Retinal pigment epithelial cell (primary cell): ENCODE data around the gene POLD4.

Experiments used
- DNase-seq: peaks from one replicate; pipeline ENCODE4 v3.0.0-alpha.2; 2010; ENCODE audit warnings: low read depth
- H3K4me3 ChIP-seq: 2 replicates; pipeline ENCODE4 v1.5.1; 2011; ENCODE audit warnings: mild to moderate bottlenecking, low read length, control low read depth, moderate library complexity
- TF ChIP-seq, protein P1 (sequence below): conservative IDR thresholded peaks from 2 replicates; pipeline ENCODE4 v1.5.1; 2011; ENCODE audit warnings: low read depth, low read length, control low read depth, inconsistent platforms

POLD4 gene

GRCh38 chr11:67397986-67398660 is 44.8 kb upstream of the POLD4 start:
- TF ChIP-seq, protein P1, sequence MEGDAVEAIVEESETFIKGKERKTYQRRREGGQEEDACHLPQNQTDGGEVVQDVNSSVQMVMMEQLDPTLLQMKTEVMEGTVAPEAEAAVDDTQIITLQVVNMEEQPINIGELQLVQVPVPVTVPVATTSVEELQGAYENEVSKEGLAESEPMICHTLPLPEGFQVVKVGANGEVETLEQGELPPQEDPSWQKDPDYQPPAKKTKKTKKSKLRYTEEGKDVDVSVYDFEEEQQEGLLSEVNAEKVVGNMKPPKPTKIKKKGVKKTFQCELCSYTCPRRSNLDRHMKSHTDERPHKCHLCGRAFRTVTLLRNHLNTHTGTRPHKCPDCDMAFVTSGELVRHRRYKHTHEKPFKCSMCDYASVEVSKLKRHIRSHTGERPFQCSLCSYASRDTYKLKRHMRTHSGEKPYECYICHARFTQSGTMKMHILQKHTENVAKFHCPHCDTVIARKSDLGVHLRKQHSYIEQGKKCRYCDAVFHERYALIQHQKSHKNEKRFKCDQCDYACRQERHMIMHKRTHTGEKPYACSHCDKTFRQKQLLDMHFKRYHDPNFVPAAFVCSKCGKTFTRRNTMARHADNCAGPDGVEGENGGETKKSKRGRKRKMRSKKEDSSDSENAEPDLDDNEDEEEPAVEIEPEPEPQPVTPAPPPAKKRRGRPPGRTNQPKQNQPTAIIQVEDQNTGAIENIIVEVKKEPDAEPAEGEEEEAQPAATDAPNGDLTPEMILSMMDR = no peak
- H3K4me3 ChIP-seq = no peak overlapping the region
- no peak for DNase-seq

- TF ChIP-seq, protein P1 = no peak
- no peak overlapping the region for H3K4me3 ChIP-seq
- DNase-seq = no peak
Observed at GRCh38 chr11:67397536-67397935, 44.2 kb upstream of the POLD4 start.

DNA sequence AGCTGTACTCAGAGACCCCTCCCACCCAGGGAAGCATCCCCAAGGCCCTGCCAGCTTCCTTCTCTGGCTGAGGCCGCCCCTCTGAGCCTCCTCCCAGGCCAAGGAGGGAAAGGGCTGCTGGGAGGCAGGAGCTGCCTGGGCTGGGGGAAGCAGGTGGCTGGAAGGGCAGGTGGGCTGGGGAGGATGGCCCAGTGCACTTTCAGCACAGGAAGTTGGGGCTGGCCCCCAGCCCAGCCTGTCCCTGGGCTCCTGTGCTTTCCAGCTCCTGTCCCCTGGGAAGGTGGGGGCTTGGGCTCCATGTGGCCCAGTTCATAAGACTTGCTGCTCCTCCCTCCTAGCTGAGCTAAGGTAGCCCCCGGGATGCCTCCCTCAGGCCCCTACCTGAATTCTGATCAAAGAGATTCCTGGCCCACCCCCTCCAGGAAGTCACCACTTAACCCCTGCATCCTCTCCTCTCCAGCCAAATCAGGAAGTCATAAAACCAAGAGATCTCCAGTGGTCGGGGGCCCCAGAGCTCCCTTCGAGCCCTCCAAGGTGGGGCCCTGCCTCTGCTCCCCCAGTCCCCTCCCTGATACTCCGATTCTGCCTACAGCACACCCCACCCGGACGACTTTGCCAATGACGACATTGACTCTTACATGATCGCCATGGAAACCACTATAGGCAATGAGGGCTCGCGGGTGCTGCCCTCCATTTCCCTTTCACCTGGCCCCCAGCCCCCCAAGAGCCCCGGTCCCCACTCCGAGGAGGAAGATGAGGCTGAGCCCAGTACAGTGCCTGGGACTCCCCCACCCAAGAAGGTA is 43.4 kb upstream of the POLD4 start:
- DNase-seq = no peak
- TF ChIP-seq, protein P1 = no peak
- H3K4me3 ChIP-seq = no peak overlapping the region

DNA sequence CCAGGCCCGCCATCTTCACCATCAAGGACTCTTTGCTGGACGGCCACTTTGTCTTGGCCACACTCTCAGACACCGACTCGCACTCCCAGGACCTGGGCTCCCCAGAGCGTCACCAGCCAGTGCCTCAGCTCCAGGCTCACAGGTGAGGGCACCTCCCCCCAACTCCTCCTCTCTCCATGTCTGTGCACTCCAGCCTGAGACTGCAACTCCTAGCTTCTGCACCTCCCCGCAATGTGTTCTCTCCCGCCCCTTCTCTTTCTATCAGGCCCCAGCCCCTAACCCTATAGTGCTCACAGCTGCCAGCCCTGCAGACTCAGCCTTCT is 42.9 kb upstream of the POLD4 start:
- no peak for DNase-seq
- TF ChIP-seq, protein P1 = no peak
- H3K4me3 ChIP-seq = no peak overlapping the region

GRCh38 chr11:67395555-67396258 is 42.4 kb upstream of the POLD4 start:
- no peak for DNase-seq
- H3K4me3 ChIP-seq = no peak overlapping the region
- TF ChIP-seq, protein P1 = no peak

GRCh38 chr11:67393990-67394389 is 40.6 kb upstream of the POLD4 start:
- TF ChIP-seq, protein P1 = no peak
- DNase-seq = no peak
- H3K4me3 ChIP-seq = no peak overlapping the region

DNA sequence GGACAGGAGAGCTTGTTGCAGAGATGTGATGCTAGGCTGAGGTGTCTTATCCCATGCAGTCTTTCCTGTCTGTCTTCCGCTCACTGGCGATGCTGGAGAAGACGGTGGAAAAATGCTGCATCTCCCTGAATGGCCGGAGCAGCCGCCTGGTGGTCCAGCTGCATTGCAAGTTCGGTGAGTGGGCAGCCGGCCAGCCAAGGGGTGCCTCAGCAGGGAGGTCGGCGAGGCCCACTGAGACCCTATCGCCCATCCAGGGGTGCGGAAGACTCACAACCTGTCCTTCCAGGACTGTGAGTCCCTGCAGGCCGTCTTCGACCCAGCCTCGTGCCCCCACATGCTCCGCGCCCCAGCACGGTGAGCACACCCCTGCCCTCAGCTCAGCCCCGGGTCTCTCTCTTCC is 40.1 kb upstream of the POLD4 start:
- TF ChIP-seq, protein P1 = no peak
- no peak for DNase-seq
- no peak overlapping the region for H3K4me3 ChIP-seq
